IgD-negative memory B cell (primary cell): ENCODE results near the gene MYO1E. TPM values are rescaled to one million over a fixed set of nuclear protein-coding genes. Genes with fewer than 3 reads are reported as not detected.
"Not testable (repeated sequence)": the region's sequence is repeated elsewhere in the genome, so short reads cannot be mapped to it uniquely, and the experiment has no call there.

Experiments used
- H3K27ac Mint-ChIP-seq, 3 donors: one replicate each; pipeline ENCODE4 v1.8.0; 2020 to 2022; ENCODE audit warnings: mild to moderate bottlenecking in 3 of 3, mixed read lengths in 3 of 3, moderate library complexity in 1 of 3
- H3K27me3 Mint-ChIP-seq: one replicate; pipeline ENCODE4 v1.8.0; 2021; ENCODE audit warnings: mixed read lengths
- H3K36me3 Mint-ChIP-seq: one replicate; pipeline ENCODE4 v1.8.0; 2020; ENCODE audit warnings: mild to moderate bottlenecking, mixed read lengths
- H3K4me1 Mint-ChIP-seq, 3 donors: one replicate each; pipeline ENCODE4 v1.8.0; 2020 to 2022; ENCODE audit warnings: mixed read lengths in 3 of 3, mild to moderate bottlenecking in 1 of 3
- H3K4me3 Mint-ChIP-seq, 4 donors: one replicate each; pipeline ENCODE4 v1.8.0; 2020 to 2022; ENCODE audit warnings: mild to moderate bottlenecking in 4 of 4, mixed read lengths in 4 of 4, moderate library complexity in 3 of 4
- H3K9me3 Mint-ChIP-seq, 3 donors: one replicate each; pipeline ENCODE4 v1.8.0; 2020 to 2021; ENCODE audit warnings: mixed read lengths in 3 of 3, mild to moderate bottlenecking in 1 of 3
- polyA plus RNA-seq: library from polyadenylated mRNA; unstranded; fragments of 300-500 nt; fragmentation: Illumina TruSeq; gene quantifications from one replicate; pipeline ENCODE4 v1.2.3, GENCODE V29; 2021

The MYO1E gene
- polyA plus RNA-seq, 1 donor from 2014 or later: 27.4 TPM

GRCh38 chr15:59176653-59177316 is 195.9 kb downstream of the MYO1E start:
- H3K36me3 Mint-ChIP-seq: peaks cover 5% of the 10 kb centered on the region
- H3K9me3 Mint-ChIP-seq: peaks cover 0 to 5% (median 0%) of the 10 kb centered on the region in 3 donors
- no peak overlapping the region for H3K27ac Mint-ChIP-seq
- no peak overlapping the region for H3K4me3 Mint-ChIP-seq
- no peaks in the 10 kb centered on the region for H3K27me3 Mint-ChIP-seq
- H3K4me1 Mint-ChIP-seq: peaks cover 0 to 5% (median 3%) of the 10 kb centered on the region in 3 donors

DNA sequence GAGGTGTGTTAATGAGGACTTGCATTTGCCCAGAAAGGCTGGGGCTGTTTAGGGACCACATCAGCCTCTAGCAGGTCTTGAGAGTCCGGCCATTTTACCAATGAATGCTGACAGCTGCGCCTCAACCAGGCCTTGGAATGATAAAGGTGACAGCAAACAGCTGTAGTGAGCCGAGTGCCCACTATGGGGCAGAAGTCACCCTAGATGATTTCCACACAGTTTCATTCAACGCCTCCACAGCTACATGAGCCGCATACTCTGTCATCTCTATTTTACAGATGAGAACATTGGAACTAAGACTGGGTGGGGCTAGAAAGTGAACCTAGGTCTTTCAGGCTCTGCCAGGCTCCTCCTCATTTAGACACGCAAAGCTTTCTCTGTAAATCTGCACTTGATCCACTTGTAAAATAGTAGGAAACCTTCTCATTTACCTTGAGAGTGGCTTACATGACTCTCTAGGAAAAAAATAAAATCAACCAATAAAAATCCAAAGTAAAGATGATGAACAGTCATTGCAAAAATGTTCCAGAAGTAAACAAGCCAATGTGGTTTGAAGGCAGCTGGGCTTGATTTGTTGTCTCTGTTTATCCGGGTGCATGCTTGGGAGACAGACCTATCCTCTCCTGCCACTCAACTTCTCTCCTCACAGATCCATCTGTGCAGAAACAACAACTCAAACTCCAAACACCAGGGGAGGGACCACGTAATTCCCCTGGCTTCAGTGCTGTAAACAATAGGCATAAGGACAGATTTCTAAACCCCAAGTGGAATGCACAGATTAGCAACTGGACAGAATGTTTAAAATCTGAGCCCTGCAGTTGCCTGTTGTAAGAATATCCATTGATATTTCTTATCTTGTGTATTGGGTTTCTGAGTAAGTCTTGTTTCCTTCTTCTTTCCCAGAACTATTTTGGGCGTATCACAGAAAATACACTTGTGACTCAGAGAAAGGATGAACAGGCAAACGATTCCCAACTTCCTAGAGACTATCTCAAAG is 197.5 kb downstream of the MYO1E start:
- Mint-ChIP-seq H3K27me3 (no peaks in the 10 kb centered on the region), H3K9me3 (no peaks in the 10 kb centered on the region), H3K36me3 (peaks cover 5% of the 10 kb centered on the region), H3K4me3 (no peak overlapping the region), H3K4me1 (peaks cover 0 to 5% (median 3%) of the 10 kb centered on the region in 3 donors), H3K27ac (peak overlapping the region in 1 of 3 donors; percentile 92)

DNA sequence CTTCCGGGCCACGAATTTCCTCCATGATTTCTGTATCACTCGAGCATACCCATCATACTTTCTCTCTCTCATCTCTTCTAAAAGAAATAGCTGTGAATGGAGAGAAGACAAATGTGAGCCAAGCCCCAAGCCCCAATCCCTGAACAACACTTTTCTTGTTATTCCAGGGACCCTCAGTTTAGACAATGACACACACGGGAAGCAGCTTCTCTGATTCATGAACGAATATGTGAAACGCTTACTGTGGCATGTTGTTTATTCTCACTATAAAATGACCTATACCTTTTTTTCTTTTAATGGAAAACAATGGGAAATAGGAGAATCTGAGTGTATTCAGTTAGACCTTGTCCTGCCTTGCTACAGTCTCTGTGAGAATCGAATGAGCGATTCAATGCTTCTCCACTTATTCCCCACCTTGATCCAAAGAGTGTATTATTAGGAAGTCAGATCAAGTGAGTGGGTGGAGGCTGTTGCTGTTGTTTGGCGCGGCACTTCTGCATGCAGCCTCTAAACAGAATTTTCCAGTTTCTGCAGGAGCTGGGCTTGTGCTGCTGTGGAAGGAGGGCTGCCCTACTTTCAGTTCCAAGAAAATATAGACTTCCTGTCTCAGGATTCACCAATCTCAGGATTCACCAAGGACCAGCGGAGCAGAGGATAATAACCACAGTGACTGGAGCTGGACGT is 198.4 kb downstream of the MYO1E start:
- peaks cover 0 to 5% (median 3%) of the 10 kb centered on the region in 3 donors for H3K4me1 Mint-ChIP-seq
- no peaks in the 10 kb centered on the region for H3K27me3 Mint-ChIP-seq
- H3K36me3 Mint-ChIP-seq: peaks cover 5% of the 10 kb centered on the region
- H3K9me3 Mint-ChIP-seq: no peaks in the 10 kb centered on the region
- H3K27ac Mint-ChIP-seq: no peak overlapping the region
- H3K4me3 Mint-ChIP-seq: no peak overlapping the region

DNA sequence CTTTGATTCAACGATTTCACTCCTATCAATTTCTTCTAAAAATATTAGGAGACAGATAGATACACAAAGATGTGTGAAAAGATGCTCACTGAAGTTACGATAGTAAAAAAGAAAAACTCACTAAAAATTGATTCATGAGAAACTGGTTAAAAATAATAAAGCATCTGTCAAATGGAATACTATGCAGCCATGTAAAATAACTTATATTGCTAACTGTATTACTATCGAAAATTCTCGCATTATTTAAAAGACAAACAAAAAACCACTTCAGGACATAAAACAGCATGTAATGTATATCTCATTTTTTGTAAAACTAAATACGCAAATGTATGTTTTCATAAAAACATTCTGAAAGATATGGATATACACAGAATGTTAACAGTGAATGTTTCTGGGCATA is 199.5 kb downstream of the MYO1E start:
- Mint-ChIP-seq H3K27me3 (no peaks in the 10 kb centered on the region), H3K27ac (no peak overlapping the region), H3K9me3 (no peaks in the 10 kb centered on the region), H3K4me3 (no peak overlapping the region), H3K36me3 (peaks cover 5% of the 10 kb centered on the region), H3K4me1 (peaks cover 0 to 5% (median 3%) of the 10 kb centered on the region in 3 donors)

DNA sequence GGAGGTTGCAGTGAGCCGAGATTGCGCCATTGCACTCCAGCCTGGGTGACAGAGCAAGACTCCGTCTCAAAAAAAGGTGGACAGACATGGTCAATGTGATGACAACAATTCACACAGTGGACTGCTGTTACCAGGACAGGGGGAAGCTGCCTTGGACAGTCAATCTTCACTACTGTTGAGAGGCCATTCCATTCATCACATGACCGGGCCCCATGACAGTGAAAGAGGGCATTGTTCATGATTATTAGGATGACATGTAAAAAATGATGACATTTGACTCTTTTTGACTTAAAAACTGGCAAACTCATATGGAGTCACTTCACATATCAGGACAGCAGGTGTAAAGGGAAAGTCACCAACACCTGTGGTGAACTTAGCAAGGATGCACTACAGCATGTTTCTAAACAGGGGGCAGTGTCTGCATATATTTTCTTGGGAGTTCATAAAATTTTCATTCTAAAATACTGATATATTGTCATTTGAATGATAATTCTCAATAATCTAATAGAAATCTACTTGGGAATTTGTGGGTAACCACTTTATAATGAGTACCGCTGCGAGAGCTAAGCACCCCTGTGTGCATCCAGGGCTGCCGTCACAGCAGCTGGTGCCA is 200.3 kb downstream of the MYO1E start:
- H3K4me3 Mint-ChIP-seq: no peak overlapping the region
- H3K4me1 Mint-ChIP-seq: peaks cover 0 to 5% (median 3%) of the 10 kb centered on the region in 3 donors
- H3K27me3 Mint-ChIP-seq: no peaks in the 10 kb centered on the region
- H3K36me3 Mint-ChIP-seq: peaks cover 2% of the 10 kb centered on the region
- no peak overlapping the region for H3K27ac Mint-ChIP-seq
- no peaks in the 10 kb centered on the region for H3K9me3 Mint-ChIP-seq

DNA sequence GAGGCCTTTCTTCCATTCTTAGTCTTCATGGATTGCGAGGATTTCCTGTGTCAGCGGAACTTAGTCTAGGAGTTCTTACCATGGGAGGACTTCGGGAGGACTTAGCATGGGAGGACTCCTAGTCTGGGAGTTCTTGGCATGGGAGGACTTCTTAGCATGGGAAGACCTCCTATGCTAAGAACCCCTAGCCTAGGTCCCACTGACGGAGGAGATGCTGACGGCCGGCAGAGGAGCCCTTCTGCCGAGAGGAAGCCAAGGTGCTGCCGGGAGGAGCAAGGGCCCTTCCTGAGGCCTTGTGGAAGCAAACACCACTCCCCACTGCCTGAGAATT is 201.6 kb downstream of the MYO1E start:
- Mint-ChIP-seq H3K27me3 (no peaks in the 10 kb centered on the region), H3K27ac (no peak overlapping the region), H3K4me1 (peaks cover 0 to 5% (median 1%) of the 10 kb centered on the region in 3 donors), H3K9me3 (no peaks in the 10 kb centered on the region), H3K36me3 (peaks cover 4% of the 10 kb centered on the region), H3K4me3 (no peak overlapping the region)

DNA sequence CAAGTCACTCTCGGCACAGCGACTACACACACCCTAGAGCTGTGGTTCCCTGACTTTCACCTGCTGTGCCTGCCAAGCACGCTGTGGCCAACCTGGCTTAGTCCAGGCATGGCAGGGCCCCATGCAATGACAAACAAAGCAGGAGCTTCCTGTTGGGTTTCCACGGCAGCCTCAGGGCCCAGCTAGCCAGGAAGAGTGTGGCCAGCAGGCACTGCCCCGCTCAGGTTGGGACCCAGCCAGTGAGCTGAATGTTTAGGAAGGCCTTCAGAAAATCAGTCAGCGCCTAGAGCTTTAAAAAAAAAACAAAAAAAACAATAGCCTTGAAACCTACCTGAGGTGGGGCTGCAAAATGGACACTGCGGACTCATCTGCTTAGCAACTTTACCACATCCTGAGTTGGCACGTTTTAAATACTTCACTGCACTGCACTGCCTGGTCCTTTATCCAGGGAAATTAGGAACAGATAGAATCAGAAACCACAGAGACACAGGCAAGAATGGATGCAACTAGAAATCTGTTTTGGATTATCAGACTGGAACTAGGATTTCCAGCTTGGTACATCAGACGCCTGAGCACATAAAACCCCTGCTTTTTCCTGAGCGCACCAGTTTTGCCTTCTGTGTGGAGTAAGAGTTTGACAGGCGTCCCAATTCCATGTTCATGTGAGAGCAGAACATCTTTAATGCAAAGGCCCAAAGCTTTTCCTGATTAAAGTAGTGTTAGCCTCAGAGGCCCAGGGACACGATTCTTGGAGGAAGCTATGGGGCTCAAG is 202.2 kb downstream of the MYO1E start:
- Mint-ChIP-seq H3K27ac (no peak overlapping the region), H3K27me3 (no peaks in the 10 kb centered on the region), H3K9me3 (no peaks in the 10 kb centered on the region), H3K4me1 (peaks cover 0 to 5% (median 1%) of the 10 kb centered on the region in 3 donors), H3K36me3 (peaks cover 4% of the 10 kb centered on the region), H3K4me3 (no peak overlapping the region)

DNA sequence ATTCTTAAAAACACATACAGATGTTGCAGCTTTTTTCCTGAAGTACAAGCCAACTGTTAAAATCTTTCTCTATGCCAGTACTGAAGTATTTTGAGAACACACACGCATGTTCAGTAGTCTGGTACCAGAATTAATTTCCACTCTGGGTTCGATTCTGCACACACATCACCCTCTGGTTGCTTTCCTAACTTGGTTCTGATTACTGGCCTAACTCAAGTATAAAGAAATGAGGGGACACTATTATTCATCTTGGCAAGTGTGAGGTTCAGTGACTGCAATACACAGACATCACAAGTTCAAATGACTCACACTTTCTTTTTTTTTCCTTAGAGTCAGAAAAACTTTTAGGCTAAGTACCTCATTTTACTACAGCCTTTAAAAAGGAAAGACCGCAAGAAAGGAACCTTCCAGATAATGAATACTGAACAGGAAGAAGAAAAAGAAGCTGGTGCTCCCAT is 203.4 kb downstream of the MYO1E start:
- Mint-ChIP-seq H3K36me3 (peaks cover 4% of the 10 kb centered on the region), H3K4me1 (peaks cover 0 to 2% (median 0%) of the 10 kb centered on the region in 3 donors), H3K9me3 (no peaks in the 10 kb centered on the region), H3K4me3 (no peak overlapping the region), H3K27ac (no peak overlapping the region), H3K27me3 (no peaks in the 10 kb centered on the region)

DNA sequence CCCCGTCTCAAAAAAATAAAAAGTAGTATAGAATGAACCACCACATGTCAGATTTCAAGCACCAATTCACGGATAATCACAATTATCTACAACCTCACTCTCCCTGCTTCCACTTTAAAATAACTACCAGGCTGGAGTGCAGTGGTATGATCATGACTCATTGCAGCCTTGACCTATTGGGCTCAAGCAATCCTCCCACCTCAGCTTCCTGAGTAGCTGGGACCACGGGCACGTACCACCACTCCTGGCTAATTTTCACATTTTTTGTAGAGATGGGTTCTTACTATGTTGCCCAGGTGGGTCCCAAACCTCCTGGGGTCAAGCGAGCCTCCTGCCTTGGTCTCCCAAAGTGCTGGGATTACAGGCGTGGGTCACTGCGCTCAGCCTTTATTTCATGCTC is 204.1 kb downstream of the MYO1E start:
- H3K27me3 Mint-ChIP-seq: no peaks in the 10 kb centered on the region
- peaks cover 0 to 4% (median 0%) of the 10 kb centered on the region in 3 donors for H3K4me1 Mint-ChIP-seq
- H3K4me3 Mint-ChIP-seq: no peak overlapping the region
- H3K36me3 Mint-ChIP-seq: peaks cover 2% of the 10 kb centered on the region
- no peak overlapping the region for H3K27ac Mint-ChIP-seq
- H3K9me3 Mint-ChIP-seq: no peaks in the 10 kb centered on the region

GRCh38 chr15:59166601-59167265 is 205.9 kb downstream of the MYO1E start:
- Mint-ChIP-seq H3K27ac (no peak overlapping the region), H3K4me3 (no peak overlapping the region), H3K27me3 (no peaks in the 10 kb centered on the region), H3K36me3 (peaks cover 2% of the 10 kb centered on the region), H3K4me1 (peaks cover 0 to 4% (median 0%) of the 10 kb centered on the region in 3 donors), H3K9me3 (no peaks in the 10 kb centered on the region)

GRCh38 chr15:59166166-59166565 is 206.5 kb downstream of the MYO1E start:
- H3K27me3 Mint-ChIP-seq: no peaks in the 10 kb centered on the region
- peaks cover 2% of the 10 kb centered on the region for H3K36me3 Mint-ChIP-seq
- H3K27ac Mint-ChIP-seq: no peak overlapping the region
- no peak overlapping the region for H3K4me3 Mint-ChIP-seq
- no peaks in the 10 kb centered on the region for H3K9me3 Mint-ChIP-seq
- H3K4me1 Mint-ChIP-seq: peaks cover 0 to 4% (median 0%) of the 10 kb centered on the region in 3 donors

DNA sequence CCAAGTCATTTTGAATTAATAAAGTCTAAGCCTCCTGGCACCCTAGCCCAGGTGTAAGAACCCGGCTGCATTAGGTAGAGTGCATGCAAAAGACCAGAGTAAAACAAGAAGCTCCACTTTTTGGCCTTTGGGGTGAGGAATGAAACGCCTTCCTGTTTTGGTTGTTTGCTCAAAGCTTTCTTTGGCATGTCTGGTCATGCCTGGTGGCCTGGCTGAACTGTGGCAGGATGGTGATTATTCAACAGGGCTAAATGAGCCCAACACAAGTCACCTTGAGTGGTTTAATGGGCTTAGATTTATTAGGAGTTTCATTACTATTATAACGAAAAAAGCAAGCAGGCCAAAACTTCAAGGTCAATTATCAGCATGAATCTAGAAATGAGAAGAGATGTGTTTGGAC is 206.9 kb downstream of the MYO1E start:
- Mint-ChIP-seq H3K36me3 (peaks cover 2% of the 10 kb centered on the region), H3K9me3 (no peaks in the 10 kb centered on the region), H3K4me1 (peaks cover 0 to 4% (median 0%) of the 10 kb centered on the region in 3 donors), H3K27me3 (no peaks in the 10 kb centered on the region), H3K4me3 (no peak overlapping the region), H3K27ac (no peak overlapping the region)

- not testable (repeated sequence) for H3K4me3 Mint-ChIP-seq, H3K36me3 Mint-ChIP-seq, H3K27me3 Mint-ChIP-seq, H3K9me3 Mint-ChIP-seq, H3K4me1 Mint-ChIP-seq
- peak overlapping the region in 1 of 3 donors; percentile 1 for H3K27ac Mint-ChIP-seq
Observed at GRCh38 chr15:59162080-59162479, 210.6 kb downstream of the MYO1E start.
